Measurements from ENCODE around the gene HECW1.

Gene HECW1

GRCh38 chr7:43148161-43148731 lies 35.8 kb downstream of the HECW1 start:
- peak; percentile 56 for DNase-seq (ENCODE audit: low spot score)

GRCh38 chr7:43151076-43151475 lies 38.6 kb downstream of the HECW1 start:
- no peak for DNase-seq (ENCODE audit: low spot score)

GRCh38 chr7:43152696-43153095 lies 40.2 kb downstream of the HECW1 start:
- no peak for DNase-seq (ENCODE audit: low spot score)

- DNase-seq (ENCODE audit: low spot score), result no peak
Measured at GRCh38 chr7:43155636-43156035, 43.2 kb downstream of the HECW1 start.

GRCh38 chr7:43163885-43164284 lies 51.4 kb downstream of the HECW1 start:
- no peak for DNase-seq (ENCODE audit: low spot score)

GRCh38 chr7:43164757-43165156 lies 52.3 kb downstream of the HECW1 start:
- peak; percentile 91 for DNase-seq (ENCODE audit: low spot score)

GRCh38 chr7:43166686-43167085 lies 54.2 kb downstream of the HECW1 start:
- no peak for DNase-seq (ENCODE audit: low spot score)

GRCh38 chr7:43169076-43169475 lies 56.6 kb downstream of the HECW1 start:
- DNase-seq (ENCODE audit: low spot score), result no peak

- DNase-seq (ENCODE audit: low spot score), result no peak
Measured at GRCh38 chr7:43170571-43170970, 58.1 kb downstream of the HECW1 start.

GRCh38 chr7:43175570-43176200 lies 63.2 kb downstream of the HECW1 start:
- no peak for DNase-seq (ENCODE audit: low spot score)

- DNase-seq (ENCODE audit: low spot score), result no peak
Measured at GRCh38 chr7:43179393-43179792, 66.9 kb downstream of the HECW1 start.

- DNase-seq (ENCODE audit: low spot score), result no peak
Measured at GRCh38 chr7:43192806-43193460, 80.5 kb downstream of the HECW1 start.

GRCh38 chr7:43193893-43194292 lies 81.4 kb downstream of the HECW1 start:
- DNase-seq (ENCODE audit: low spot score), result no peak

- no peak for DNase-seq (ENCODE audit: low spot score)
Measured at GRCh38 chr7:43195256-43195655, 82.8 kb downstream of the HECW1 start.

GRCh38 chr7:43195768-43196167 lies 83.3 kb downstream of the HECW1 start:
- no peak for DNase-seq (ENCODE audit: low spot score)

GRCh38 chr7:43196379-43196778 lies 83.9 kb downstream of the HECW1 start:
- DNase-seq (ENCODE audit: low spot score), result no peak

- DNase-seq (ENCODE audit: low spot score), result no peak
Measured at GRCh38 chr7:43198016-43198415, 85.6 kb downstream of the HECW1 start.

- no peak for DNase-seq (ENCODE audit: low spot score)
Measured at GRCh38 chr7:43198599-43199090, 86.2 kb downstream of the HECW1 start.

- DNase-seq (ENCODE audit: low spot score), result no peak
Measured at GRCh38 chr7:43199371-43200160, 87.1 kb downstream of the HECW1 start.

- DNase-seq (ENCODE audit: low spot score), result no peak
Measured at GRCh38 chr7:43201912-43202311, 89.5 kb downstream of the HECW1 start.

- peak; percentile 48 for DNase-seq (ENCODE audit: low spot score)
Measured at GRCh38 chr7:43204081-43204480, 91.6 kb downstream of the HECW1 start.

- no peak for DNase-seq (ENCODE audit: low spot score)
Measured at GRCh38 chr7:43205171-43205795, 92.8 kb downstream of the HECW1 start.
